ENCODE results near the gene OTOP1. TPM values are rescaled to one million over a fixed set of nuclear protein-coding genes. Genes with fewer than 3 reads are reported as not detected.
"Not testable (repeated sequence)": the region's sequence is repeated elsewhere in the genome, so short reads cannot be mapped to it uniquely, and the experiment has no call there.

The OTOP1 gene
- total RNA-seq, 4 donors from 2014 or later = not detected

DNA sequence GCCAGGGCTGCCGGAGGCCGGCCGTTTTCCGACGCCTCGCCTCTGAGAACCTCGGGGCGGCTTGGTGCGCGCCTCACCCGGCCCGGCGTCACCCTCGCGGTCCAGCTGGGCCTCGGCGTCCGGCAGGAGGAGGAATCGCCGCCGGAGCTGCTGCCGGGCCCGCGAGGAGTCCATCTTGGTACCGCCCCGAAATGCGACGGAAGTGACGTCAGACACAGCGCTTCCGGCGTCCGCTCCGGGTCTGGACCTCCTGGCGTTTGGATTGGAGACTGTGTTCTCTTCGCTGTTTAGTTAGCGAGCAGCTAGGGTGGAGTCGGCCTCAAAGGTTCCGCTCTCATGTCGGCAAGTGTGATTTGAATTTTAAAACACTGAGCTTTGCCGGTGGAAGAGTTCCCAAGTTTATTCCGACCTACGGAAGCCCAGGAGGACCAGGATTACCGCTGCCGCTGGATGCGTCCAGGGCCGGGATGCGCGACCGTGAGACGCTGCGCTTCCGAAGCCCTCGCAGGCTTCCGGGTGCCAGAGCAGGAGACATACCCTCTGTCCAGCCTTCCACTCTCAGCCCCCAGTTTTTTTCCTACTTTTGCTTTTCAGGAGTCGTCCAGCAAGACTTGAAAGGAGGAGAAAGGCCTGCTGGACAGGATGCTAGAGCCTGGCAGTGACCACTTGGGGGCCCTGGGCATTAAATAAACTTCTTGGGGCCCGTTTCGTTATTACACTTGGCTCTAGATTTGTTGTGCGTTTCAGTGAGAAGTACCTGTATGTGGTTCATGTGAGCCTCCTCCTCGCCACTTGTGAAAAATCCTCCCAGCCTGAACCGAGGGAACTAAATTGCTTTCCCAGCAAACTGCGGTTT, 21.5 kb upstream of the OTOP1 start, which contains the start of gene TMEM128:
Gene TMEM128 (minus strand): TSS at position 195 of the 856 bp plus-strand sequence. CDS start 21 bp downstream, at position 174.
- Histone ChIP-seq H3K36me3 (peaks cover 0 to 4% (median 0%) of the 10 kb centered on the region in 4 donors), H3K27me3 (no peaks in the 10 kb centered on the region), H3K4me3 (peak within 1 kb of the TSS; percentile 59 to 85 (median 76)), H3K4me1 (peaks cover 7 to 24% (median 19%) of the 10 kb centered on the region in 4 donors), H3K27ac (peak within 1 kb of the TSS; percentile 90 to 94 (median 92)), H3K9me3 (no peaks in the 10 kb centered on the region)
- peak; percentile 94 for DNase-seq
- intact Hi-C loops (cut with DNase I; ENCODE audit: low total_unique reads) (no loop called here), in situ Hi-C loops (cut with MboI; ENCODE audit: low pct_ligation_motif_present in 1 of 4, low pct_unique_long_range_greater_than_20kb in 1 of 4, low sequenced_read_pairs in 3 of 4) (no loop called here)
- WGBS, 2 donors (ENCODE audit: low coverage in 1 of 2) = 1% methylated on average over 61 of the region's 62 CpGs; no CpG with 5 or more reads in 1 of the 2 donors
- TF ChIP-seq POLR2AphosphoS5 (IDR thresholded peaks at IDR 0.05) = peak; percentile 83 to 92 (median 90)
- peak; percentile 84 for TF ChIP-seq POLR2A (IDR thresholded peaks at IDR 0.05)
- TF ChIP-seq EP300 (IDR thresholded peaks at IDR 0.05; ENCODE audit: low read depth) = no peak
- TF ChIP-seq, protein P1, sequence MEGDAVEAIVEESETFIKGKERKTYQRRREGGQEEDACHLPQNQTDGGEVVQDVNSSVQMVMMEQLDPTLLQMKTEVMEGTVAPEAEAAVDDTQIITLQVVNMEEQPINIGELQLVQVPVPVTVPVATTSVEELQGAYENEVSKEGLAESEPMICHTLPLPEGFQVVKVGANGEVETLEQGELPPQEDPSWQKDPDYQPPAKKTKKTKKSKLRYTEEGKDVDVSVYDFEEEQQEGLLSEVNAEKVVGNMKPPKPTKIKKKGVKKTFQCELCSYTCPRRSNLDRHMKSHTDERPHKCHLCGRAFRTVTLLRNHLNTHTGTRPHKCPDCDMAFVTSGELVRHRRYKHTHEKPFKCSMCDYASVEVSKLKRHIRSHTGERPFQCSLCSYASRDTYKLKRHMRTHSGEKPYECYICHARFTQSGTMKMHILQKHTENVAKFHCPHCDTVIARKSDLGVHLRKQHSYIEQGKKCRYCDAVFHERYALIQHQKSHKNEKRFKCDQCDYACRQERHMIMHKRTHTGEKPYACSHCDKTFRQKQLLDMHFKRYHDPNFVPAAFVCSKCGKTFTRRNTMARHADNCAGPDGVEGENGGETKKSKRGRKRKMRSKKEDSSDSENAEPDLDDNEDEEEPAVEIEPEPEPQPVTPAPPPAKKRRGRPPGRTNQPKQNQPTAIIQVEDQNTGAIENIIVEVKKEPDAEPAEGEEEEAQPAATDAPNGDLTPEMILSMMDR (IDR thresholded peaks at IDR 0.05) = peak in 4 of 5 experiments; percentile 12 to 53 (median 34)

DNA sequence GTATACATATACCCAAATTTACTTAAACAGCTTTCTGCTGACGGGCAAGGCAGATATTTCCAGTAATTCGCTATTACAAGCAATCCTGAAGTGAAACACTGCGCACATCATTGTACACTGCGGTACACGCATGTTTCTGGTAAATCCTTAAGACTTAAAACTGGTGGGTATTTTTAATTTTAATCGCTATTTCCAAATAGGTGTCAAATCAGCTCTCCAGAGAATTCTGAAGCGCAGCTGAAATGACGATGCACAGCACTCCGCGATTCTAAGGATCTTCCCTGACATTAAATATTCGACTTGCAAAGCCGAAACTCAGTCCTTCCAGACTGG, 20.9 kb upstream of the OTOP1 start:
- no peak for DNase-seq
- Histone ChIP-seq H3K4me1 (peaks cover 7 to 24% (median 19%) of the 10 kb centered on the region in 4 donors), H3K9me3 (no peaks in the 10 kb centered on the region), H3K4me3 (peak overlapping the region; percentile 59 to 85 (median 76)), H3K27ac (peak overlapping the region; percentile 90 to 94 (median 92)), H3K27me3 (no peaks in the 10 kb centered on the region), H3K36me3 (peaks cover 0 to 4% (median 0%) of the 10 kb centered on the region in 4 donors)
- 2 to 4% methylated on average over 8 to 12 of the region's 12 CpGs for WGBS, 2 donors (ENCODE audit: low coverage in 1 of 2)
- no peak for TF ChIP-seq POLR2AphosphoS5 (IDR thresholded peaks at IDR 0.05)
- TF ChIP-seq, protein P1 (IDR thresholded peaks at IDR 0.05) = no peak
- no peak for TF ChIP-seq POLR2A (IDR thresholded peaks at IDR 0.05)
- TF ChIP-seq EP300 (IDR thresholded peaks at IDR 0.05; ENCODE audit: low read depth) = no peak
- intact Hi-C loops (cut with DNase I; ENCODE audit: low total_unique reads) (no loop called here), in situ Hi-C loops (cut with MboI; ENCODE audit: low pct_ligation_motif_present in 1 of 4, low pct_unique_long_range_greater_than_20kb in 1 of 4, low sequenced_read_pairs in 3 of 4) (no loop called here)

DNA sequence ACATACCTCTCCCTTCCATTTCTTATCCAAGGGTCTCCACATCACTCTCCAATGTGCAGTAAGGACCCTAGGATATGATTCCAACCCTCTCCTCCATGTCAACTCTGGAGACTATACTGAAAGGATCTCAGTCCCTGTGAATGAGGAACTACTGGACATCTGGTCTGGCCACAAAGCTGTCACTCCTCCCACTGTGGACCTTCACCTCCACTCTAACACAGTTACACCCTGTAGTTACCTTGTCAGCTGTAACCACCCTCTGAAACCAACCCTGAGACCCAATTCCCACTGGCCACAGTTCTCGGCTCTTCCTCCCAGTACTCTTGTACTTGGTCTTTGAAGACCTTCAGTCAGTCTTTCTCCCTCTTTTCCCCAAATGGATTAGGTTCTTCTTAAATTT, 18.4 kb upstream of the OTOP1 start:
- no peak overlapping the region for H3K4me3 ChIP-seq
- intact Hi-C loops (cut with DNase I; ENCODE audit: low total_unique reads) (no loop called here), in situ Hi-C loops (cut with MboI; ENCODE audit: low pct_ligation_motif_present in 1 of 4, low pct_unique_long_range_greater_than_20kb in 1 of 4, low sequenced_read_pairs in 3 of 4) (no loop called here)
- no peaks in the 10 kb centered on the region for H3K27me3 ChIP-seq
- H3K4me1 ChIP-seq = peaks cover 7 to 24% (median 19%) of the 10 kb centered on the region in 4 donors
- H3K9me3 ChIP-seq = no peaks in the 10 kb centered on the region
- TF ChIP-seq, protein P1 (IDR thresholded peaks at IDR 0.05) = no peak
- peak; percentile 44 for TF ChIP-seq POLR2A (IDR thresholded peaks at IDR 0.05)
- no peak for TF ChIP-seq POLR2AphosphoS5 (IDR thresholded peaks at IDR 0.05)
- TF ChIP-seq EP300 (IDR thresholded peaks at IDR 0.05; ENCODE audit: low read depth) = no peak
- peaks cover 0 to 13% (median 2%) of the 10 kb centered on the region in 4 donors for H3K36me3 ChIP-seq
- DNase-seq = no peak
- H3K27ac ChIP-seq = no peak overlapping the region
- 71 to 88% methylated on average over 1 of the region's 1 CpG for WGBS, 2 donors (ENCODE audit: low coverage in 1 of 2)

DNA sequence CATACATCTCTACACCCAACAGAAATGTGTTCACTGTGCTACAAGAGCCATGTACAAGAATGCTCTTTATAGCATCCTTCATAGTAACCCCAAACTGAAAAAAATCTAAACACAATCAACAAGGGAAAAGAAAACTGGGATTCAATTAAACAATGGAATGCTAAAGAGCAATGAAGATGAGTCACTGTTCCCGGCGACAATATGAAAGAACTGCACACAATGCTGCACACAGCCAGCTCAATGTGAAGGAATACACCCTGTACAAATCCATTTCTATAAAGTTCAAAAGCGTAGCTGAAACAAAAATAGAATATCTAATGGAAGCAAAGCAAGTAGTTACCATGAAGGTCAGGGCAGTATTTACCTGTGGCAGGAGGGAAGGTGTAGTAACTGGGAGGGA, 12.8 kb upstream of the OTOP1 start:
- intact Hi-C loops (cut with DNase I; ENCODE audit: low total_unique reads); H3K4me3 ChIP-seq; H3K9me3 ChIP-seq; H3K4me1 ChIP-seq; H3K27me3 ChIP-seq; in situ Hi-C loops (cut with MboI; ENCODE audit: low pct_ligation_motif_present in 1 of 4, low pct_unique_long_range_greater_than_20kb in 1 of 4, low sequenced_read_pairs in 3 of 4); DNase-seq; H3K27ac ChIP-seq: not testable (repeated sequence)
- 89 to 90% methylated on average over 3 of the region's 3 CpGs for WGBS, 2 donors (ENCODE audit: low coverage in 1 of 2)
- H3K36me3 ChIP-seq = peaks cover 0 to 34% (median 13%) of the 10 kb centered on the region in 4 donors

Measured in transverse colon (tissue), 4 donors.